Thymus (tissue), 11 donors: Measurements from ENCODE around the gene PRX. TPM values are rescaled to one million over a fixed set of nuclear protein-coding genes. Genes with fewer than 3 reads are reported as not detected.
A peak's percentile ranks its signal among the peaks of the same experiment; 100 is the strongest.

Experiments
- DNase-seq, 9 donors: peaks; one replicate each; pipeline ENCODE4 v3.0.0-alpha.2; 2013; ENCODE audit warnings: low spot score in 9 of 9, low read depth in 6 of 9, missing footprints in 1 of 9
- H3K27ac ChIP-seq, 2 donors: one replicate each; pipeline ENCODE4 v1.5.1; 2013; ENCODE audit warnings: control low read depth in 1 of 2, low read depth in 1 of 2, low read length in 1 of 2, mild to moderate bottlenecking in 1 of 2, moderate library complexity in 1 of 2
- H3K27me3 ChIP-seq, 2 donors: one replicate each; pipeline ENCODE4 v1.5.1; 2013; ENCODE audit warnings: low read length in 1 of 2; ENCODE audit not compliant: control insufficient read depth in 2 of 2, insufficient read depth in 1 of 2
- H3K36me3 ChIP-seq, 2 donors: one replicate each; pipeline ENCODE4 v1.5.1; 2013; ENCODE audit warnings: low read length in 1 of 2, mild to moderate bottlenecking in 1 of 2, moderate library complexity in 1 of 2; ENCODE audit not compliant: control insufficient read depth in 2 of 2, insufficient read depth in 2 of 2
- H3K4me1 ChIP-seq, 2 donors: one replicate each; pipeline ENCODE4 v1.5.1; 2013; ENCODE audit warnings: low read length in 2 of 2; ENCODE audit not compliant: control insufficient read depth in 2 of 2, insufficient read depth in 2 of 2
- H3K4me3 ChIP-seq, 2 donors: one replicate each; pipeline ENCODE4 v1.5.1; 2013; ENCODE audit warnings: low read length in 2 of 2, control low read depth in 1 of 2, mild to moderate bottlenecking in 1 of 2
- H3K9me3 ChIP-seq, 2 donors: one replicate each; pipeline ENCODE4 v1.5.1; 2013; ENCODE audit warnings: low read length in 1 of 2, mild to moderate bottlenecking in 1 of 2; ENCODE audit not compliant: control insufficient read depth in 2 of 2, insufficient read depth in 1 of 2
- WGBS: extraction: QIAGEN DNeasy Blood & Tissue Kit; methylation state at CpG from one replicate; pipeline ENCODE4 v1.1.7; 2013; 5-methylcytosine and 5-hydroxymethylcytosine counted together
- polyA plus RNA-seq: library from polyadenylated mRNA; stranded (reverse); fragments of 200-250 nt; gene quantifications from one replicate; pipeline ENCODE4 v1.2.3, GENCODE V29; 2013
- total RNA-seq: library from RNA; stranded (reverse); fragments of 120-200 nt; gene quantifications from one replicate; pipeline ENCODE4 v1.2.4, GENCODE V29; 2013
- donor health status: healthy.

Gene PRX
- total and polyA plus RNA-seq, 2 donors: 1.0 to 1.7 TPM

DNA sequence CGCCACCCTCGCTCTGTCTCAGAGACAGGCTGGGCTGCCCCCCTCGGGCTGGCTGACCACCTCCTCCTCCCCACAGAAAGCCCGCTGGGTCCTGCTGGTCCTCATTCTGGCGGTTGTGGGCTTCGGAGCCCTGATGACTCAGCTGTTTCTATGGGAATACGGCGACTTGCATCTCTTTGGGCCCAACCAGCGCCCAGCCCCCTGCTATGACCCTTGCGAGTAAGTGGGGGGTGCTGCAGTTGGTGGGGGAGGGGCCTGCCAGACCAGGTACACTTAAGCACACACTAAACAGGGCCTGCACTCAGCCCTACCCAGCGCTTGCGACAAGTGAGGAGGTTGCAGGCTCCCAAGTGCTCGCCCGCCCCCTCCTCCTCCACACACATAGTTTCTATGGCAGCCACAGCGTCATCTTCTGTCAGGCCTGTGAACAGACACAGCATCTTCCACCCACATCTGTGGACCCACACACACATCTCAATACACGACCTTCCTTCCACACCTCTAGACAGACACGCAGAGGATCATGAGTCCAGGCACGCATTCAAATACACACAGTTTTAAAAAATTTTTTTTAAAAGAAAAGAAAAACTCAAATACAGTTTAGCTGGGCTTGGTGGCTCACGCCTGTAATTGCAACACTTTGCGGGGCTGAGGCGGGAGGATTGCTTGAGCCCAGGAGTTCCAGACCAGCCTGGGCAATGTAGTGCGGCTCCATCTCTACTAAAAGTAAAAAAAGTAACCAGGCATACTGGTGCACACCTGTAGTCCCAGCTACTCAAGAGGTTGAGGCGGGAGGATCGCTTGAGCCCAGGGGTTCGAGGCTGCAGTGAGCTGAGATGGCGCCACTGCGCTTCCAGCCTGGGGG lies 46.2 kb downstream of the PRX start:
- H3K27ac ChIP-seq: no peak overlapping the region
- H3K9me3 ChIP-seq: no peaks in the 10 kb centered on the region
- DNase-seq: no peak
- H3K36me3 ChIP-seq: peaks cover 12 to 26% of the 10 kb centered on the region in 2 donors
- H3K4me1 ChIP-seq: peaks cover 0 to 14% of the 10 kb centered on the region in 2 donors
- 96% methylated on average over 27 of the region's 27 CpGs for WGBS
- H3K4me3 ChIP-seq: peak overlapping the region in 1 of 2 donors; percentile 8
- H3K27me3 ChIP-seq: no peaks in the 10 kb centered on the region

DNA sequence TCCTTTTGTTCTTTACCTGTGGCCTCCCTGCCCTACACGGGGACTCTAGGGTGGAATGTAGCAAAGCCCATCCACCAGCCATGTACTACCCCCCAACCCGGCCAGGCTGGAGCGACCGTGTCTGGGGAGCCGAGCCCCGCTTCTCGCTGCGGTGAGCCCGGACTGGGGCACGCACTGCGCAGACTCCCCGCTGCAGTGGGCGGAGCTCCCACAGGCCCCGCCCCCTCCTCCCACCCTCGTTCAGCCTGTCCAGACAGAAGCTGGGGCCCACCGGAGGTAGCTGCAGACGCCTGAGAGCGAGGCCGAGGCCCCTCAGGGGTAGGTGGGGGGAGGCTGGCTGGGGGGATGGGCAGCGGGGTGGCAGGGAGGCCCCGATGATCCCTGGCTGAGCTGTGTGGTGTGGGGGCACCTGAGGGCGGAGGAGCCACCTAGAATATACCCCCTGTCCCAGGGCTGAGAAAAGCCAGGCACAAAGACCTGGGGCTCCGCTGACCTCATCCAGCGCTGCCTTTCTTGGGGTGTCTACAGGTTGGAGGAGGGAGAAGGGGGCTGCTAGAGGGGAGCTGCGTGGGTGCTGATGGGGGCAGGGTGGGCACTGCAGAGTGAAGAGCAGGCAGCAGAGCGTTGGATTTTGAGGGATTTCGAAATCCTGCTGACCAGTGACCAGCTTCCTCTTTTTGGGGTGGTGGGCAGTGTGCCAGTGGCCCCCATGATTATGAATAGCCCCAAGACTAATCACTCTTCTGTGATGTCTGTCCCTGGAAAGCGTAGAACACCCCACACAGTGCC lies 47.4 kb downstream of the PRX start:
- Histone ChIP-seq H3K4me1 (peaks cover 0 to 14% of the 10 kb centered on the region in 2 donors), H3K27me3 (no peaks in the 10 kb centered on the region), H3K4me3 (peak overlapping the region in 1 of 2 donors; percentile 27), H3K27ac (no peak overlapping the region), H3K9me3 (no peaks in the 10 kb centered on the region), H3K36me3 (peaks cover 9 to 20% of the 10 kb centered on the region in 2 donors)
- WGBS: 38% methylated on average over 28 of the region's 28 CpGs
- peak in 7 of 9 donors; percentile 33 to 72 (median 46) for DNase-seq

DNA sequence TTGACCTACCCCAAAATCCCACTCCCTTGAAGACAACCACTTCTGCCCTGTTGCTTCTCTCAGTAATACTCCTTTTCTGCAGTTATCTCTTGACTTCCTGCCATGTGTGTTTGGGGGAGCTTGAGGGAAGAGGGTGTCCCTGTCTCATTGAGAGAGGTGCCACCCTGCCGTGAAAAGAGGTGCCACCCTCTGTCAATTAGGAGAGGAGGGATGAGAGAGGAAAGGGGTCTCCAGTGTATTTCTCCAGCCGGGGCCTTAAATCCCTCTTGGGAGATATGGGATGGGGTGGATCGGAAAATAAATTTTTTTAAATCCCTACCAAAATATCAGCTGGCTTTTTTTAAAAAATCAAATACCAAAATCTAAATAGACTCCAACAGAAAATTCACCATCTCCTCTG lies 48.2 kb downstream of the PRX start:
- H3K4me3 ChIP-seq: no peak overlapping the region
- H3K4me1 ChIP-seq: peaks cover 0 to 14% of the 10 kb centered on the region in 2 donors
- 64% methylated on average over 3 of the region's 3 CpGs for WGBS
- H3K27me3 ChIP-seq: no peaks in the 10 kb centered on the region
- no peak overlapping the region for H3K27ac ChIP-seq
- H3K36me3 ChIP-seq: peaks cover 4 to 15% of the 10 kb centered on the region in 2 donors
- peak in 1 of 9 donors; percentile 11 for DNase-seq
- no peaks in the 10 kb centered on the region for H3K9me3 ChIP-seq

DNA sequence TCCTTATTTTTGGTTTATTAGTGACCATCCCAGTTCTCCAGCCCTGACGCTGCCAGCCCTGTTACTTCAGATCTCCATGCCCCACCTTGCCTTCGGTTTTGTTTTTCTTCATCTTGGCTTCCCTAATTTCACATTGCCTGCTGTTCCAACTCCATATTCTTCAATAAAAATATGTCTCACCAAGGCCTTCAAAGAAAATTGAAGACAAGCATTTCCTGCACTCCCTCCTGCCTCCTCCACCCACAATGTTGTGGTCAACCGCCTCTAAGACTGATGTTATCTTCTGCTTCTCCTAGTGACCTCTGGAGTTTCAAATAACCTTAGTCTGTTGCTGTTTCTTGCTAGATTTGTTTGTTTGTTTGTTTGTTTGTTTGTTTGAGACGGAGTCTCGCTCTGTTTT lies 50.1 kb downstream of the PRX start:
- Histone ChIP-seq H3K4me1 (peaks cover 0 to 14% of the 10 kb centered on the region in 2 donors), H3K9me3 (no peaks in the 10 kb centered on the region), H3K4me3 (no peak overlapping the region), H3K36me3 (peaks cover 0 to 15% of the 10 kb centered on the region in 2 donors), H3K27me3 (no peaks in the 10 kb centered on the region), H3K27ac (no peak overlapping the region)
- 51% methylated on average over 5 of the region's 5 CpGs for WGBS
- no peak for DNase-seq

DNA sequence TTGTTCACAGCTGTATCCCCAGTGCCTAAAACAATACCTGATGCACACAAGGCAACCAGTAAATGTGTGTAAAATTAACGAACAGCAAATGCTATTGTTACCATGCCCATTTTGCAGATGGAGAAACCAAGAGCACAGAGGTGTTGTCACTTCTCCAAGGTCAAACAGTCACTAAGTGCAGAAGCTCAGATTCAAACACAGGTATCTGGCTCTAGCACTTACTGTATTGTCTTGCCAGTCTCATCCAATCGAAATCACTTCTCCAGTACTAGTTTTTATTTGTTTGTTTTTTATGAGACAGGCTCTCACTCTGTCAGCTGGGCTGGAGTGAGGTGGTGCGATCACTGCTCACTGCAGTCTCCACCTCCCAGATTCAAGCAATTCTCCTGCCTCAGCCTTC lies 51.0 kb downstream of the PRX start:
- no peak overlapping the region for H3K27ac ChIP-seq
- no peaks in the 10 kb centered on the region for H3K9me3 ChIP-seq
- no peak for DNase-seq
- H3K36me3 ChIP-seq: peaks cover 0 to 9% of the 10 kb centered on the region in 2 donors
- WGBS: 99% methylated on average over 3 of the region's 3 CpGs
- H3K27me3 ChIP-seq: no peaks in the 10 kb centered on the region
- H3K4me1 ChIP-seq: peaks cover 0 to 14% of the 10 kb centered on the region in 2 donors
- no peak overlapping the region for H3K4me3 ChIP-seq

GRCh38 chr19:40360708-40361241 lies 52.4 kb downstream of the PRX start:
- 96% methylated on average over 12 of the region's 12 CpGs for WGBS
- no peaks in the 10 kb centered on the region for H3K9me3 ChIP-seq
- H3K4me3 ChIP-seq: no peak overlapping the region
- H3K27me3 ChIP-seq: no peaks in the 10 kb centered on the region
- no peak overlapping the region for H3K27ac ChIP-seq
- no peak for DNase-seq
- peaks cover 0 to 8% of the 10 kb centered on the region in 2 donors for H3K4me1 ChIP-seq
- peaks cover 0 to 3% of the 10 kb centered on the region in 2 donors for H3K36me3 ChIP-seq

DNA sequence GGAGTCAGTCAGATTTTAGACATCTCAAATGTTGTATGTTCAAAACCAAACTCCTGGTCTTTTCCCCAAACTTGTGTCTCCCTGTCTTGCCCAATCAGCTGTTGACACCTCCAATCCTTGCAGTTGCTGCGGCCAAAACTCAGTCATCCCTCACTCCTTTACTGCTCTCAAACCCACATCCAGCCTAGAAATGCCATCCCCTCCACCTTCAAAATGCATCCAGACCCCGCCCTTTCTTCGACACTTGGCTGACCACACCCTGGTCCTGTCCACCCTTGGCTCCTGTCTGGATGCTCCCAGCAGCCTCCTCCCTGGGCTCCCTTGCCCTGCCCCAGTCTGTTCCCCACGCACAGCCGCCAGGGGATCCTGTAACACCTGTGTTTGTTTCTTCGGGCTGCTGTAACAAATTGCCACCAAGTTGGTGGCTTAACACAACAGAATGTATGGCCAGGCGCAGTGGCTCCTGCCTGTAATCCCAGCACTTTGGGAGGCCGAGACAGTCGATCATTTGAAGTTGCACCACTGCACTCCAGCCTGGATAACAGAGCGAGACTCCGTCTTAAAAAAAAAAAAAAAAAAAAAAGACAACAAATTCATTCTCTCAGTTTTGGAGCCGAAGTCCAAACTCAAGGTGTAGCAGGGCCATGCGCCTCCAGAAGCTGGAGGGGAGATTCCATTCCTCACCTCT lies 53.0 kb downstream of the PRX start:
- Histone ChIP-seq H3K27ac (no peak overlapping the region), H3K4me1 (peaks cover 0 to 4% of the 10 kb centered on the region in 2 donors), H3K36me3 (peaks cover 0 to 3% of the 10 kb centered on the region in 2 donors), H3K4me3 (no peak overlapping the region), H3K9me3 (no peaks in the 10 kb centered on the region), H3K27me3 (no peaks in the 10 kb centered on the region)
- no peak for DNase-seq
- 99% methylated on average over 13 of the region's 13 CpGs for WGBS

- H3K4me1 ChIP-seq: no peaks in the 10 kb centered on the region
- no peaks in the 10 kb centered on the region for H3K27me3 ChIP-seq
- no peak overlapping the region for H3K4me3 ChIP-seq
- H3K9me3 ChIP-seq: no peaks in the 10 kb centered on the region
- 64% methylated on average over 5 of the region's 5 CpGs for WGBS
- DNase-seq: peak in 1 of 9 donors; percentile 22
- H3K27ac ChIP-seq: no peak overlapping the region
- peaks cover 0 to 3% of the 10 kb centered on the region in 2 donors for H3K36me3 ChIP-seq
Measured at GRCh38 chr19:40358773-40359172, 54.4 kb downstream of the PRX start.
